CD14-positive monocyte (primary cell): ENCODE results near the gene HPGDS. TPM values are rescaled to one million over a fixed set of nuclear protein-coding genes. Genes with fewer than 3 reads are reported as not detected.
"Not testable (repeated sequence)": the region's sequence is repeated elsewhere in the genome, so short reads cannot be mapped to it uniquely, and the experiment has no call there.

Experiments used
- DNase-seq, 3 donors: peaks; one replicate each; pipeline ENCODE4 v3.0.0-alpha.2; 2011 to 2022
- H2AFZ ChIP-seq: 2 replicates; pipeline ENCODE4 v1.6.0; 2012; ENCODE audit warnings: mild to moderate bottlenecking, low read depth, low read length, inconsistent platforms; ENCODE audit not compliant: insufficient read depth, poor library complexity, severe bottlenecking
- H3K27ac ChIP-seq, 2 donors: 1 replicate in 1 of 2; 2 replicates in 1 of 2; pipeline ENCODE4 v1.5.1; 2012 to 2013; ENCODE audit warnings: low read length in 2 of 2, control low read depth in 1 of 2, inconsistent platforms in 1 of 2, low read depth in 1 of 2, mild to moderate bottlenecking in 1 of 2
- H3K27me3 ChIP-seq, 2 donors: one replicate each; pipeline versions ENCODE4 v1.6.0 to v1.6.1; 2011 to 2013; ENCODE audit warnings: low read length in 2 of 2; ENCODE audit not compliant: control insufficient read depth in 2 of 2, insufficient read depth in 2 of 2
- H3K36me3 ChIP-seq, 2 donors: replicated peaks in 1 of 2; 1 replicate in 1 of 2; 2 replicates in 1 of 2; pipeline versions ENCODE4 v1.5.1 to v1.6.1; 2012 to 2013; ENCODE audit warnings: low read length in 2 of 2, control low read depth in 1 of 2, inconsistent platforms in 1 of 2, mild to moderate bottlenecking in 1 of 2; ENCODE audit not compliant: insufficient read depth in 2 of 2, control insufficient read depth in 1 of 2
- H3K4me1 ChIP-seq, 2 donors: 1 replicate in 1 of 2; 2 replicates in 1 of 2; pipeline versions ENCODE4 v1.5.1 to v1.6.1; 2012 to 2013; ENCODE audit warnings: low read length in 2 of 2, control low read depth in 1 of 2, inconsistent platforms in 1 of 2, mild to moderate bottlenecking in 1 of 2, moderate library complexity in 1 of 2; ENCODE audit not compliant: insufficient read depth in 2 of 2, control insufficient read depth in 1 of 2
- H3K4me2 ChIP-seq: replicated peaks from 2 replicates; pipeline ENCODE3; 2012; ENCODE audit warnings: low read length, moderate library complexity, mild to moderate bottlenecking; ENCODE audit not compliant: poor library complexity, severe bottlenecking; ENCODE audit errors: extremely low read depth
- H3K4me3 ChIP-seq, 3 experiments: fragments of 200-600 bp in 1 of 3; sonication (generic) in 1 of 3; replicated peaks in 1 of 3; 1 replicate in 2 of 3; 2 replicates in 1 of 3; pipeline ENCODE4 v1.5.1; 2011 to 2013; ENCODE audit warnings: low read length in 3 of 3, mild to moderate bottlenecking in 3 of 3, control low read depth in 2 of 3, low read depth in 2 of 3, inconsistent platforms in 1 of 3, moderate library complexity in 1 of 3
- H3K79me2 ChIP-seq: 2 replicates; pipeline ENCODE4 v1.6.0; 2012; ENCODE audit warnings: mild to moderate bottlenecking, control low read depth, inconsistent platforms, low read length, moderate library complexity; ENCODE audit not compliant: insufficient read depth
- H3K9ac ChIP-seq: 2 replicates; pipeline ENCODE4 v1.6.0; 2017; ENCODE audit warnings: low read length, mild to moderate bottlenecking; ENCODE audit not compliant: insufficient read depth, poor library complexity, severe bottlenecking
- H3K9me3 ChIP-seq, 2 donors: replicated peaks in 1 of 2; 1 replicate in 1 of 2; 2 replicates in 1 of 2; pipeline versions ENCODE4 v1.5.1 to v1.6.1; 2012 to 2013; ENCODE audit warnings: low read length in 2 of 2, control low read depth in 1 of 2; ENCODE audit not compliant: control insufficient read depth in 1 of 2, insufficient read depth in 1 of 2
- H4K20me1 ChIP-seq: 2 replicates; pipeline ENCODE4 v1.6.0; 2012; ENCODE audit warnings: mild to moderate bottlenecking, low read length, control low read depth, moderate library complexity; ENCODE audit not compliant: insufficient read depth
- H3K27ac Mint-ChIP-seq, 7 donors: one replicate each; pipeline ENCODE4 v1.8.0; 2020; ENCODE audit warnings: mild to moderate bottlenecking in 7 of 7, mixed read lengths in 7 of 7, moderate library complexity in 6 of 7, inconsistent platforms in 2 of 7
- H3K27me3 Mint-ChIP-seq, 3 donors: one replicate each; pipeline ENCODE4 v1.8.0; 2021 to 2022; ENCODE audit warnings: low read depth in 3 of 3, mild to moderate bottlenecking in 3 of 3, mixed read lengths in 3 of 3, moderate library complexity in 3 of 3, inconsistent platforms in 1 of 3
- H3K36me3 Mint-ChIP-seq, 2 donors: one replicate each; pipeline ENCODE4 v1.8.0; 2020; ENCODE audit warnings: mixed read lengths in 2 of 2, inconsistent platforms in 1 of 2, mild to moderate bottlenecking in 1 of 2
- H3K4me1 Mint-ChIP-seq: one replicate; pipeline ENCODE4 v1.8.0; 2020; ENCODE audit warnings: mild to moderate bottlenecking, mixed read lengths
- H3K4me3 Mint-ChIP-seq, 2 donors: one replicate each; pipeline ENCODE4 v1.8.0; 2020; ENCODE audit warnings: mild to moderate bottlenecking in 2 of 2, mixed read lengths in 2 of 2, moderate library complexity in 1 of 2
- H3K9me3 Mint-ChIP-seq, 7 donors: one replicate each; pipeline ENCODE4 v1.8.0; 2020 to 2022; ENCODE audit warnings: mixed read lengths in 7 of 7, mild to moderate bottlenecking in 6 of 7, moderate library complexity in 6 of 7, inconsistent platforms in 2 of 7
- WGBS: methylation state at CpG from one replicate; pipeline ENCODE4 v1.1.5; 2013; ENCODE audit warnings: missing lambda C conversion rate; ENCODE audit not compliant: insufficient coverage; 5-methylcytosine and 5-hydroxymethylcytosine counted together
- intact Hi-C, 2 donors: fragments of 100-400 bp; cut with micrococcal nuclease; formaldehyde crosslinking; loops; one replicate each; pipeline versions ENCODE4 v1.15.0 to v1.15.1; 2023
- polyA plus RNA-seq, 3 donors: library from polyadenylated mRNA; depleted of rRNA in 1 of 3; unstranded in 2 of 3; stranded (reverse) in 1 of 3; fragments of 300-500 nt in 2 of 3; fragments of >200 nt in 1 of 3; fragmentation: Illumina TruSeq in 2 of 3; gene quantifications; 1 replicate in 2 of 3; 2 replicates in 1 of 3; pipeline ENCODE4 v1.2.3, GENCODE V29; 2012 to 2021
- TF ChIP-seq, protein P1 (sequence below): fragments of 200-600 bp; IDR thresholded peaks from one replicate; pipeline ENCODE4 v1.8.0; 2022; ENCODE audit warnings: antibody characterized with exemption, mild to moderate bottlenecking

Gene HPGDS
- polyA plus RNA-seq, 3 donors = 0.05 to 0.30 TPM; not detected in 1

GRCh38 chr4:94389595-94390267, 47.1 kb upstream of the HPGDS start:
- Histone ChIP-seq H3K4me1 (no peaks in the 10 kb centered on the region), H4K20me1 (no peaks in the 10 kb centered on the region), H3K4me2 (no peak overlapping the region), H3K27ac (no peak overlapping the region), H3K4me3 (no peak overlapping the region), H3K9ac (no peak overlapping the region), H3K27me3 (no peaks in the 10 kb centered on the region), H3K9me3 (no peaks in the 10 kb centered on the region), H3K36me3 (no peaks in the 10 kb centered on the region), H3K79me2 (no peaks in the 10 kb centered on the region), H2AFZ (peak overlapping the region; percentile 8)
- TF ChIP-seq, protein P1, sequence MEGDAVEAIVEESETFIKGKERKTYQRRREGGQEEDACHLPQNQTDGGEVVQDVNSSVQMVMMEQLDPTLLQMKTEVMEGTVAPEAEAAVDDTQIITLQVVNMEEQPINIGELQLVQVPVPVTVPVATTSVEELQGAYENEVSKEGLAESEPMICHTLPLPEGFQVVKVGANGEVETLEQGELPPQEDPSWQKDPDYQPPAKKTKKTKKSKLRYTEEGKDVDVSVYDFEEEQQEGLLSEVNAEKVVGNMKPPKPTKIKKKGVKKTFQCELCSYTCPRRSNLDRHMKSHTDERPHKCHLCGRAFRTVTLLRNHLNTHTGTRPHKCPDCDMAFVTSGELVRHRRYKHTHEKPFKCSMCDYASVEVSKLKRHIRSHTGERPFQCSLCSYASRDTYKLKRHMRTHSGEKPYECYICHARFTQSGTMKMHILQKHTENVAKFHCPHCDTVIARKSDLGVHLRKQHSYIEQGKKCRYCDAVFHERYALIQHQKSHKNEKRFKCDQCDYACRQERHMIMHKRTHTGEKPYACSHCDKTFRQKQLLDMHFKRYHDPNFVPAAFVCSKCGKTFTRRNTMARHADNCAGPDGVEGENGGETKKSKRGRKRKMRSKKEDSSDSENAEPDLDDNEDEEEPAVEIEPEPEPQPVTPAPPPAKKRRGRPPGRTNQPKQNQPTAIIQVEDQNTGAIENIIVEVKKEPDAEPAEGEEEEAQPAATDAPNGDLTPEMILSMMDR = no peak
- Mint-ChIP-seq H3K27ac (no peak overlapping the region), H3K27me3 (peaks cover 0 to 2% (median 0%) of the 10 kb centered on the region in 3 donors), H3K36me3 (no peaks in the 10 kb centered on the region), H3K9me3 (peaks cover 0 to 4% (median 0%) of the 10 kb centered on the region in 7 donors), H3K4me3 (no peak overlapping the region), H3K4me1 (no peaks in the 10 kb centered on the region)
- intact Hi-C loops = no loop called here
- DNase-seq = no peak
- WGBS = 83% methylated on average over 1 of the region's 5 CpGs

GRCh38 chr4:94387965-94388364, 45.3 kb upstream of the HPGDS start:
- 74% methylated on average over 4 of the region's 4 CpGs for WGBS
- H3K27me3 ChIP-seq, H3K27ac ChIP-seq, H3K9me3 ChIP-seq, H3K4me3 ChIP-seq, H3K9me3 Mint-ChIP-seq, H3K4me1 ChIP-seq, H4K20me1 ChIP-seq, DNase-seq, H3K4me3 Mint-ChIP-seq, H3K79me2 ChIP-seq, H3K36me3 ChIP-seq, H3K4me1 Mint-ChIP-seq, intact Hi-C loops, H2AFZ ChIP-seq, H3K4me2 ChIP-seq, H3K36me3 Mint-ChIP-seq, H3K27me3 Mint-ChIP-seq, H3K9ac ChIP-seq: not testable (repeated sequence)
- peak overlapping the region in 1 of 7 donors; percentile 5 for H3K27ac Mint-ChIP-seq

GRCh38 chr4:94385452-94385851, 42.8 kb upstream of the HPGDS start:
- H3K36me3 ChIP-seq, H3K9ac ChIP-seq, H2AFZ ChIP-seq, H3K36me3 Mint-ChIP-seq, H3K9me3 Mint-ChIP-seq, H3K4me3 Mint-ChIP-seq, H3K4me1 Mint-ChIP-seq, H3K4me1 ChIP-seq, H3K27me3 Mint-ChIP-seq, H3K79me2 ChIP-seq, H3K27ac ChIP-seq, H3K4me3 ChIP-seq, DNase-seq, H3K9me3 ChIP-seq, H3K4me2 ChIP-seq, H3K27me3 ChIP-seq, H4K20me1 ChIP-seq, intact Hi-C loops, H3K27ac Mint-ChIP-seq: not testable (repeated sequence)
- WGBS = 97% methylated on average over 3 of the region's 3 CpGs

GRCh38 chr4:94382891-94383290, 40.3 kb upstream of the HPGDS start:
- H3K27ac ChIP-seq, H3K4me2 ChIP-seq, H3K9me3 Mint-ChIP-seq, H2AFZ ChIP-seq, H3K4me3 Mint-ChIP-seq, H3K36me3 ChIP-seq, H3K9me3 ChIP-seq, H3K27ac Mint-ChIP-seq, H3K27me3 Mint-ChIP-seq, H3K4me1 Mint-ChIP-seq, H3K4me1 ChIP-seq, H3K79me2 ChIP-seq, intact Hi-C loops, DNase-seq, H4K20me1 ChIP-seq, H3K4me3 ChIP-seq, H3K36me3 Mint-ChIP-seq, H3K27me3 ChIP-seq, H3K9ac ChIP-seq: not testable (repeated sequence)
- WGBS = 83% methylated on average over 4 of the region's 5 CpGs
